Adrenal gland (tissue), 12 donors: ENCODE results near the gene TRMT61B. TPM values are rescaled to one million over a fixed set of nuclear protein-coding genes. Genes with fewer than 3 reads are reported as not detected.

ENCODE experiments used
- DNase-seq, 7 donors: peaks; one replicate each; pipeline ENCODE4 v3.0.0-alpha.2; 2019 to 2020
- H3K27ac ChIP-seq, 5 donors: fragments of 200-600 bp; sonication (generic) in 4 of 5; 1 replicate in 3 of 5; 2 replicates in 2 of 5; pipeline versions ENCODE4 v1.5.1 to v1.8.0; 2016 to 2020; ENCODE audit warnings: mild to moderate bottlenecking in 1 of 5
- H3K27me3 ChIP-seq: fragments of 200-600 bp; 2 replicates; pipeline ENCODE4 v1.8.0; 2021
- H3K36me3 ChIP-seq, 2 donors: fragments of 200-600 bp; replicated peaks in 1 of 2; 1 replicate in 1 of 2; 2 replicates in 1 of 2; pipeline versions ENCODE4 v1.5.1 to v1.8.0; 2018 to 2022
- H3K4me1 ChIP-seq, 2 donors: fragments of 200-600 bp; replicated peaks in 1 of 2; 1 replicate in 1 of 2; 2 replicates in 1 of 2; pipeline versions ENCODE4 v1.5.1 to v1.8.0; 2018 to 2021
- H3K4me3 ChIP-seq, 4 donors: fragments of 200-600 bp; sonication (generic) in 3 of 4; one replicate each; pipeline ENCODE4 v1.5.1; 2016 to 2018
- H3K9me3 ChIP-seq, 3 donors: fragments of 200-600 bp; sonication (generic) in 1 of 3; replicated peaks in 1 of 3; 1 replicate in 2 of 3; 2 replicates in 1 of 3; pipeline versions ENCODE4 v1.5.1 to v1.8.0; 2016 to 2021
- POLR2A ChIP-seq, 2 donors: fragments of 450-650 bp; IDR thresholded peaks; one replicate each; pipeline ENCODE4 v1.6.1; 2017; ENCODE audit warnings: antibody characterized with exemption in 2 of 2, mild to moderate bottlenecking in 2 of 2, moderate library complexity in 1 of 2
- WGBS, 4 donors: extraction: QIAGEN DNeasy Blood & Tissue Kit in 2 of 4; methylation state at CpG; one replicate each; pipeline versions ENCODE4 v1.1.5 to v1.1.7; 2013 to 2017; 5-methylcytosine and 5-hydroxymethylcytosine counted together
- intact Hi-C, 2 donors: fragments of 100-400 bp; cut with DNase I; formaldehyde crosslinking; loops; one replicate each; pipeline versions ENCODE4 v1.14.1 to v1.15.0; 2022 to 2023
- polyA plus RNA-seq, 3 donors: library from polyadenylated mRNA; stranded (reverse); fragments of 200-250 nt in 2 of 3; fragments of 350-450 nt in 1 of 3; fragmentation: Illumina TruSeq in 1 of 3; extraction: RNeasy Lipid Tissue Mini Kit (QIAGEN cat#74804) in 1 of 3; gene quantifications; one replicate each; pipeline ENCODE4 v1.2.3, GENCODE V29; 2013 to 2014
- total RNA-seq, 9 donors: library from RNA; depleted of rRNA in 4 of 9; stranded (reverse); fragments of >200 nt in 4 of 9; fragments of 120-200 nt in 1 of 9; fragmentation: NEBNext Ultra II Directional in 1 of 9; extraction: Animal tissue kit (Norgen Biotek cat#: 25700) in 1 of 9; gene quantifications; one replicate each; pipeline versions ENCODE4 v1.1.0 to v1.2.4, GENCODE V29; 2013 to 2023
- TF ChIP-seq, protein P1 (sequence below), 6 experiments: fragments of 450-650 bp in 4 of 6; fragments of 200-600 bp in 2 of 6; sonication (generic) in 1 of 6; IDR thresholded peaks; 1 replicate in 5 of 6; 2 replicates in 1 of 6; pipeline versions ENCODE4 v1.5.1 to v1.8.0; 2016 to 2021; ENCODE audit warnings: antibody characterized with exemption in 6 of 6, mild to moderate bottlenecking in 2 of 6, moderate library complexity in 1 of 6
- donor health status: healthy with polysubstance abuse.
- donor health status: Bipolar disorder and iron deficiency.
- donor health status: DM: yes; HTN: yes; CAD: no.
- donor health status: DM: no; HTN: no; CAD: no.
- donor health status: DM: no; HTN: no; CAD: no.
- donor health status: DM: yes; HTN: yes; CAD: no.

Gene TRMT61B
- total and polyA plus RNA-seq, 12 donors = 8.9 to 52.7 (median 21.2) TPM

DNA sequence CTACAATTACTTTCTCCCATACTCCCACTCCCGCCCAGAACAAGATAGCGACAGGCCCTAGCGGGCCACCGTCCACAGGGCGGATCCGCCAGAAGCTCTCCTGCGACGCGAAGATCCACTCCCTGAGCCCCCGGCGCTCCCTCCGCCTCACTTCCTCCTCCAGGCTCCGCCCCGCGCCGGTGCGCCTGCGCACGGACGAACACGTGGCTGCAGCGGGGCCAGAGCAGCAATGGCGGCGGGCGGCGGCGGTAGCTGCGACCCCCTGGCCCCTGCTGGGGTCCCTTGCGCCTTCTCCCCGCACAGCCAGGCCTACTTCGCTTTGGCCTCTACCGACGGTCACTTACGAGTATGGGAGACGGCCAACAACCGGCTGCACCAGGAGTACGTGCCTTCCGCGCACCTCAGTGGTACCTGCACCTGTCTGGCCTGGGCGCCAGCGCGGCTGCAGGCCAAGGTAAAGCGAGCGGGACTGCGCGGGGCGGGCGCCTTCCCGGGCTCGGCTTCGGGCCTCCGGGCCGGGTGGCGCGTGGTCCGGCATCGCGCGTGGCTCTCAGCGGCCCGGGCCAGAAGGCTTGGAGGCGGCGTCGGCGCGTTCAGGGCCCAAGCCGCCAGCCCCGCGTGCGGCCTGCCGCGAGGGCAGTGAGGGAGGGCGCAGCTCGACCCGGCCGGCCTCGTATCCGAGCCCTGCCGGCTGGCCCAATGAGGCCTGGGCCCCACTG is 24.5 kb upstream of the TRMT61B start, which contains the start of gene WDR43:
WDR43 (plus strand) TSS at position 198 of the 719 bp plus-strand sequence; CDS start at position 230, 32 bp downstream.
- Histone ChIP-seq H3K4me3 (peak within 1 kb of the TSS; percentile 10 to 98 (median 87)), H3K27ac (peak within 1 kb of the TSS; percentile 45 to 95 (median 84)), H3K4me1 (peaks cover 24 to 42% of the 10 kb centered on the region in 2 donors), H3K36me3 (no peaks in the 10 kb centered on the region), H3K27me3 (no peaks in the 10 kb centered on the region), H3K9me3 (no peaks in the 10 kb centered on the region)
- intact Hi-C loops = no loop called here
- peak; percentile 98 to 99 (median 98) for DNase-seq
- TF ChIP-seq POLR2A (IDR thresholded peaks at IDR 0.05) = peak; percentile 77 to 84
- TF ChIP-seq, protein P1, sequence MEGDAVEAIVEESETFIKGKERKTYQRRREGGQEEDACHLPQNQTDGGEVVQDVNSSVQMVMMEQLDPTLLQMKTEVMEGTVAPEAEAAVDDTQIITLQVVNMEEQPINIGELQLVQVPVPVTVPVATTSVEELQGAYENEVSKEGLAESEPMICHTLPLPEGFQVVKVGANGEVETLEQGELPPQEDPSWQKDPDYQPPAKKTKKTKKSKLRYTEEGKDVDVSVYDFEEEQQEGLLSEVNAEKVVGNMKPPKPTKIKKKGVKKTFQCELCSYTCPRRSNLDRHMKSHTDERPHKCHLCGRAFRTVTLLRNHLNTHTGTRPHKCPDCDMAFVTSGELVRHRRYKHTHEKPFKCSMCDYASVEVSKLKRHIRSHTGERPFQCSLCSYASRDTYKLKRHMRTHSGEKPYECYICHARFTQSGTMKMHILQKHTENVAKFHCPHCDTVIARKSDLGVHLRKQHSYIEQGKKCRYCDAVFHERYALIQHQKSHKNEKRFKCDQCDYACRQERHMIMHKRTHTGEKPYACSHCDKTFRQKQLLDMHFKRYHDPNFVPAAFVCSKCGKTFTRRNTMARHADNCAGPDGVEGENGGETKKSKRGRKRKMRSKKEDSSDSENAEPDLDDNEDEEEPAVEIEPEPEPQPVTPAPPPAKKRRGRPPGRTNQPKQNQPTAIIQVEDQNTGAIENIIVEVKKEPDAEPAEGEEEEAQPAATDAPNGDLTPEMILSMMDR (IDR thresholded peaks at IDR 0.05) = no peak
- 0% methylated on average over 4 to 79 of the region's 79 CpGs for WGBS, 4 donors

DNA sequence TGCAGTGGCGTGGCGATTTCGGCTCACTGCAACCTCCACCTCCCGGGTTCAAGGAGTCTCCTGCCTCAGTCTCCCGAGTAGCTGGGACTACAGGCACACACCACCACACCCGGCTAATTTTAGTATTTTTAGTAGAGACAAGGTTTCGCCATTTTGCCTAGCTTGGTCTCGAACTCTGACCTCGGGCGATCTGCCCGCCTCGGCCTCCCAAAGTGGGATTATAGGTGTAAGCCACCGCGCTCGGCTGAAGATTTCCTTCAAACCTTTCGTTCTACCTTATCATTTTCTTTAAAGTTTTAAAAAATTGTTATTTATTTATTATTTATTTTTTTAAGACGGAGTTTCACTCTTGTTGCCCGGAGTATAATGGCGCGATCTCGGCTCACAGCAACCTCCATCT is 23.4 kb upstream of the TRMT61B start:
- Histone ChIP-seq H3K36me3 (no peaks in the 10 kb centered on the region), H3K9me3 (no peaks in the 10 kb centered on the region), H3K27ac (no peak overlapping the region), H3K27me3 (no peaks in the 10 kb centered on the region), H3K4me1 (peaks cover 20 to 33% of the 10 kb centered on the region in 2 donors), H3K4me3 (no peak overlapping the region)
- WGBS, 4 donors = 95 to 97% (median 96%) methylated on average over 21 of the region's 21 CpGs
- TF ChIP-seq, protein P1 (IDR thresholded peaks at IDR 0.05) = no peak
- TF ChIP-seq POLR2A (IDR thresholded peaks at IDR 0.05) = no peak
- intact Hi-C loops = no loop called here
- peak in 4 of 7 donors; percentile 9 to 70 (median 28) for DNase-seq

- no peak for DNase-seq
- H3K4me1 ChIP-seq = no peaks in the 10 kb centered on the region
- H3K27me3 ChIP-seq = no peaks in the 10 kb centered on the region
- WGBS, 4 donors = 76 to 93% (median 86%) methylated on average over 1 of the region's 1 CpG
- H3K27ac ChIP-seq = no peak overlapping the region
- H3K36me3 ChIP-seq = no peaks in the 10 kb centered on the region
- H3K9me3 ChIP-seq = no peaks in the 10 kb centered on the region
- no peak overlapping the region for H3K4me3 ChIP-seq
- intact Hi-C loops = no loop called here
- TF ChIP-seq, protein P1 (IDR thresholded peaks at IDR 0.05) = no peak
- TF ChIP-seq POLR2A (IDR thresholded peaks at IDR 0.05) = no peak
These were observed 10.1 kb upstream of the TRMT61B start for GRCh38 chr2:28880193-28880592.

- Histone ChIP-seq H3K27me3 (no peaks in the 10 kb centered on the region), H3K36me3 (no peaks in the 10 kb centered on the region), H3K4me3 (no peak overlapping the region), H3K9me3 (no peaks in the 10 kb centered on the region), H3K27ac (no peak overlapping the region), H3K4me1 (peaks cover 16 to 30% of the 10 kb centered on the region in 2 donors)
- intact Hi-C loops = no loop called here
- 88 to 92% (median 90%) methylated on average over 3 of the region's 3 CpGs for WGBS, 4 donors
- TF ChIP-seq, protein P1 (IDR thresholded peaks at IDR 0.05) = no peak
- no peak for TF ChIP-seq POLR2A (IDR thresholded peaks at IDR 0.05)
- DNase-seq = no peak
These were observed 1.5 kb upstream of the TRMT61B start for GRCh38 chr2:28871620-28872019.
